Measurements from ENCODE around the gene SEPTIN2. TPM values are rescaled to one million over a fixed set of nuclear protein-coding genes. Genes with fewer than 3 reads are reported as not detected.
A peak's percentile ranks its signal among the peaks of the same experiment; 100 is the strongest.

SEPTIN2 gene
- total and polyA plus RNA-seq, 10 of the 15 experiments (the other 5 are each of a cell fraction or from before 2014, with no cell fraction given): 169 to 474 (median 269) TPM

DNA sequence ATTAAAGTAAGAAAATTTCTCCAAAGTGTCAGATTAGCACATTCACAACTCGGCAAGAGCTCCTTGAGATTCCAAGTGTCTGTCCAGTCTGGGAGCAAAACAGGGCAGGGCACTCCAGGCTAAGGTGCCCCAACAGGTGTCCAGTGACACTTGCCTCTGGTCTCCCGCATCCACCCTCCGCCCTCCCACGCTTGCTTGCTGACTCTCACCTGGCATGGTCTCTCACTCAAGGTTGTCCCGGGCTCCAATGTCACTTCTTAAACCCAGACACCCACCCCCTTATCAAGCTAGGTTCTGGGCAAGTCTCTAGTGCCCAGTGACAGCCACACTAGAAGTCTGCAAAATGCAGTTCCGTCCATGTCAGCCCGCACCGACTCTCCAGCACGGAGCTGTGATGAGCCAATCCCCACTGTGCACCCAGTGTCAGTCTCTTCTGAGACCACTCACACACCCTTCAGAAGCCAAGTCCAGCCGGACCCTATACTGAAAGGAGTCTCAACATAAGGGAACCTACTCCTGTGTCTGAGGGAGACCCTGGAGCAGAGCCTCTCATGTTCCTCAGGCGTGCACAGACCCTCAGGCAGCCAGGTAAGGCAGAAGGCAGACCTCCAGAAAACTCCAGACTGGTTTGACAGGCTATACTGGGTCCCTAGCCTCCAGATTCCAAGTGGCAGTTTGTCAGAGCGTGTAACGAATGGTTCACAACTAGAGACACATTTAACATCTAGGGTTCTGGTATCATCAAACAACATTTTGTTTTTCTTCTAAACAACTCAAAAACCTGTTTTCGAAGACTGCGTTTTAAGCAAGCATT, 45.8 kb upstream of the SEPTIN2 start:
- in situ Hi-C loops (cut with MboI) (no loop called here), intact Hi-C loops (cut with micrococcal nuclease; ENCODE audit: unreplicated experiment) (no loop called here)
- FAIRE-seq: no peak
- peaks cover 14 to 20% of the 10 kb centered on the region in 2 experiments for H3K36me3 ChIP-seq (ENCODE audit: control insufficient read depth in 2 of 2, insufficient read depth in 2 of 2, low read length in 1 of 2)
- DNase-seq (ENCODE audit: low read depth, low spot score): no peak
- 98% methylated on average over 15 of the region's 15 CpGs for WGBS (ENCODE audit: insufficient coverage, insufficient replicate concordance, low lambda C conversion rate, missing lambda C conversion rate)
- no TSS peak for BruUV-seq (replicated peaks)
- no peaks in the 10 kb centered on the region for H3K9me3 ChIP-seq (replicated peaks; ENCODE audit: control insufficient read depth, insufficient read depth, low read length)
- peaks cover 59% of the 10 kb centered on the region for H3K79me2 ChIP-seq (ENCODE audit: control insufficient read depth, insufficient read depth, low read length)
- SMC1A ChIA-PET (ENCODE audit: uncharacterized antibody, unreplicated experiment): no interaction called here
- TF ChIP-seq SMAD1 (IDR thresholded peaks at IDR 0.05; ENCODE audit: low read depth, partially characterized antibody): no peak
- no peak for TF ChIP-seq HSF1 (IDR thresholded peaks at IDR 0.05; ENCODE audit: low read depth, low read length)
- no peak for TF ChIP-seq IRF3 (IDR thresholded peaks at IDR 0.05)
- no peak for TF ChIP-seq LARP7 (IDR thresholded peaks at IDR 0.05)
- TF ChIP-seq, protein P1, sequence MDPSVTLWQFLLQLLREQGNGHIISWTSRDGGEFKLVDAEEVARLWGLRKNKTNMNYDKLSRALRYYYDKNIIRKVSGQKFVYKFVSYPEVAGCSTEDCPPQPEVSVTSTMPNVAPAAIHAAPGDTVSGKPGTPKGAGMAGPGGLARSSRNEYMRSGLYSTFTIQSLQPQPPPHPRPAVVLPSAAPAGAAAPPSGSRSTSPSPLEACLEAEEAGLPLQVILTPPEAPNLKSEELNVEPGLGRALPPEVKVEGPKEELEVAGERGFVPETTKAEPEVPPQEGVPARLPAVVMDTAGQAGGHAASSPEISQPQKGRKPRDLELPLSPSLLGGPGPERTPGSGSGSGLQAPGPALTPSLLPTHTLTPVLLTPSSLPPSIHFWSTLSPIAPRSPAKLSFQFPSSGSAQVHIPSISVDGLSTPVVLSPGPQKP (IDR thresholded peaks at IDR 0.05; ENCODE audit: low read depth, low read length): no peak
- no peak for TF ChIP-seq ESRRA (IDR thresholded peaks at IDR 0.05; ENCODE audit: low read length)
- TF ChIP-seq SPI1 (IDR thresholded peaks at IDR 0.05; ENCODE audit: borderline replicate concordance, insufficient read depth, low read depth, low read length): no peak
- no peak for TF ChIP-seq YY1 (IDR thresholded peaks at IDR 0.05; ENCODE audit: low read depth, low read length)
- TF ChIP-seq KAT2A (conservative IDR thresholded peaks at IDR 0.05; ENCODE audit: control insufficient read depth, low read depth, low read length): no peak
- no peak for TF ChIP-seq KLF5 (IDR thresholded peaks at IDR 0.05; ENCODE audit: partially characterized antibody)
- peaks cover 17% of the 10 kb centered on the region for H3K4me1 ChIP-seq (ENCODE audit: control insufficient read depth, insufficient read depth, low read length)
- POLR2A ChIA-PET: no interaction called here
- no peak overlapping the region for H3K4me3 ChIP-seq
- H4K20me1 ChIP-seq (ENCODE audit: control insufficient read depth, insufficient read depth): peaks cover 12% of the 10 kb centered on the region
- no peak overlapping the region for H3K27ac ChIP-seq (ENCODE audit: control insufficient read depth, insufficient read depth)
- H3K9ac ChIP-seq (ENCODE audit: control insufficient read depth, insufficient read depth, low read length): peak overlapping the region; percentile 84
- no peaks in the 10 kb centered on the region for H3K27me3 ChIP-seq (replicated peaks in 1 of 2; ENCODE audit: control insufficient read depth in 2 of 2, insufficient read depth in 2 of 2, low read length in 1 of 2)
- no peak overlapping the region for H2AFZ ChIP-seq (ENCODE audit: control insufficient read depth, low read depth, low read length)
- RAD21 ChIA-PET (ENCODE audit: unreplicated experiment): interaction anchor here (0.7 kb wide), 1 partner anchor 40 kb away, joined by 3 read pairs; no protein-coding TSS in a partner anchor
- CTCF ChIA-PET: no interaction called here
- peak overlapping the region; percentile 28 for H3K4me2 ChIP-seq (ENCODE audit: control insufficient read depth, insufficient read depth)
- no peak for ATAC-seq

Measured in GM12878 (cell line).